Brain microvascular endothelial cell (primary cell): ENCODE results near the gene GLRX.

Experiments
- DNase-seq: peaks from one replicate; pipeline ENCODE4 v3.0.0-alpha.2; 2020
- H3K27ac ChIP-seq: fragments of 250-450 bp; sonication (Bioruptor Pico); 2 replicates; pipeline ENCODE4 v1.5.1; 2020; ENCODE audit warnings: mild to moderate bottlenecking, moderate library complexity
- H3K27me3 ChIP-seq: fragments of 250-450 bp; sonication (Bioruptor Pico); replicated peaks from 2 replicates; pipeline ENCODE4 v1.5.1; 2020; ENCODE audit warnings: mild to moderate bottlenecking
- H3K36me3 ChIP-seq: fragments of 250-450 bp; sonication (Bioruptor Pico); replicated peaks from 2 replicates; pipeline ENCODE4 v1.5.1; 2020; ENCODE audit warnings: mild to moderate bottlenecking
- H3K4me3 ChIP-seq: 2 replicates; pipeline ENCODE4 v1.5.1; 2011; ENCODE audit warnings: low read depth, mild to moderate bottlenecking, control low read depth, low read length, moderate library complexity
- CTCF ChIP-seq: IDR thresholded peaks from 2 replicates; pipeline ENCODE4 v1.5.1; 2011; ENCODE audit warnings: low read depth, mild to moderate bottlenecking, moderate library complexity, low read length, control low read depth, inconsistent platforms; ENCODE audit errors: missing control alignments
- in situ Hi-C: cut with HindIII; loops from 2 replicates; pipeline ENCODE4 v1.10.0; 2017; ENCODE audit warnings: low sequenced_read_pairs, low pct_ligation_motif_present

Gene GLRX

GRCh38 chr5:95861221-95861863 is 38.8 kb upstream of the GLRX start:
- in situ Hi-C loops, result no loop called here
- no peak overlapping the region for H3K4me3 ChIP-seq
- no peak for TF ChIP-seq CTCF

DNA sequence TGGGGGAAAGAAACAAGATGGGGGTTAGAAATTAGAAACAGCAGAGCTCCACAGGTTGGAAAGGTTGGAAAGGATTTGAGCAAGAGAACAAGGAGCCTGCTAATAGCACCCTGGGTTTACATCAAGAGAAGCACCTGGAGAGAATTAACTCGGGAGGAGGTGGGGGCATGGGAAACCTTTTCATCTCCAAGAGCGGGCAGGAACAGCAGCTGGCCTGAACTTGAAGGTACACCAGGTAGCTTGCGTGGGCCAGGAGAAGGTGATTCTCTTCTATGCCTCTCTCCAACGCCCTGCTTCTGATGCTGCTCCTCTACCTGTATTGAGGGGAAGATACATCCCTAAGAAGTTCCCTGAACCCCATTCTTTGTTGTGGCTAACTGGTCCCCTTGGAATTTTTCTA is 37.1 kb upstream of the GLRX start:
- Histone ChIP-seq H3K27me3 (no peaks in the 10 kb centered on the region), H3K36me3 (no peaks in the 10 kb centered on the region), H3K27ac (peak overlapping the region; percentile 99), H3K4me3 (peak overlapping the region; percentile 23)
- DNase-seq, result no peak
- no peak for TF ChIP-seq CTCF
- in situ Hi-C loops, result no loop called here

More at GRCh38 chr5:95861221-95861863, 38.8 kb upstream of the GLRX start:
- peak overlapping the region; percentile 99 for H3K27ac ChIP-seq
- H3K27me3 ChIP-seq, result no peaks in the 10 kb centered on the region
- peak; percentile 99 for DNase-seq
- H3K36me3 ChIP-seq, result no peaks in the 10 kb centered on the region

DNA sequence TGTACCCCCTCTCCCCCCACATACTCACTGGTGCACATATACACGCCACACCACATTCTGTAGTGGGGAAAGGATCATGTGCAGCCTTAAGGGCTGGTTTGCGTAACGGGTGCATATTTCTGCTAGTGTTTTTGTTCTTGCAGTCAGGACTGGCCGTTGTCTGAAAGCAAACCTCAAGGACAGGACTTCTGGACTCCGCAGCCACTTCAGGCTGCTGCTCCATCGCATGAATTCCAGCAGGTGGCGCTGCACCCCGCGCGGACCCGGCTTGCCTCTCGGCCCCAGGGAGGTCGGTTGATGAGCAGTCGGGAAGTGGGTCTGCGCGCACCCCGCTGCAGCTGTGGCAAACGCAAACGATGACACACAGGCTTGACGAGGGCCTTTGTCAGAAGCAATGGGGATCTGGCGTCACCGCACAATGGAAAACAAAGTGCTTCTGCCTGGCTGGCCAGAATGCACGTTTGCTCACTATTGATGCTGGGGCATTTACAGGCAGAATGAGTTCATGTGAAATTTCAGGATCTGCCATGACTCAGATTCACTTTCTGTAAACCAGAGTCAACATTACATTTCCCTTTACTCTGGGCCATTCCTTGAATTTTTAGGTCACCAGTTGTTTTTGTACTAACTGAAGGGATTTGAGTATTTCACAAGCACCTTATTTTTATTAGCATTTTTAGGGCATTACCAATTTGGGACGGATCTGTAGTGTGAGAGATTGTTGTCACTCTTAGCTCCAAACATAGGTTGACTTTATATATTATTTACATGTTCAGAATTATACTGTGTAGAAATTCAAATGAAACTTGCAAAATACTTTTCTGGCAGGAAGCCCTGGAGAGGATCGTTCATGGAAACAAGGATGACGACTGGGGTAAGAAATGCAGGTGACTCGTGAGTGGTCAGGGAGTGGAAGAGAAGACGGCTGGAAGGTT is 36.4 kb upstream of the GLRX start:
- Histone ChIP-seq H3K27me3 (no peaks in the 10 kb centered on the region), H3K4me3 (peak overlapping the region; percentile 35), H3K27ac (peak overlapping the region; percentile 99), H3K36me3 (no peaks in the 10 kb centered on the region)
- in situ Hi-C loops, result no loop called here
- TF ChIP-seq CTCF, result peak; percentile 92
- peak; percentile 99 for DNase-seq

- DNase-seq, result peak; percentile 66
- H3K27ac ChIP-seq, result peak overlapping the region; percentile 99
- in situ Hi-C loops, result no loop called here
- H3K4me3 ChIP-seq, result no peak overlapping the region
- H3K36me3 ChIP-seq, result no peaks in the 10 kb centered on the region
- H3K27me3 ChIP-seq, result no peaks in the 10 kb centered on the region
- no peak for TF ChIP-seq CTCF
Measured at GRCh38 chr5:95858023-95858461, 35.5 kb upstream of the GLRX start.

DNA sequence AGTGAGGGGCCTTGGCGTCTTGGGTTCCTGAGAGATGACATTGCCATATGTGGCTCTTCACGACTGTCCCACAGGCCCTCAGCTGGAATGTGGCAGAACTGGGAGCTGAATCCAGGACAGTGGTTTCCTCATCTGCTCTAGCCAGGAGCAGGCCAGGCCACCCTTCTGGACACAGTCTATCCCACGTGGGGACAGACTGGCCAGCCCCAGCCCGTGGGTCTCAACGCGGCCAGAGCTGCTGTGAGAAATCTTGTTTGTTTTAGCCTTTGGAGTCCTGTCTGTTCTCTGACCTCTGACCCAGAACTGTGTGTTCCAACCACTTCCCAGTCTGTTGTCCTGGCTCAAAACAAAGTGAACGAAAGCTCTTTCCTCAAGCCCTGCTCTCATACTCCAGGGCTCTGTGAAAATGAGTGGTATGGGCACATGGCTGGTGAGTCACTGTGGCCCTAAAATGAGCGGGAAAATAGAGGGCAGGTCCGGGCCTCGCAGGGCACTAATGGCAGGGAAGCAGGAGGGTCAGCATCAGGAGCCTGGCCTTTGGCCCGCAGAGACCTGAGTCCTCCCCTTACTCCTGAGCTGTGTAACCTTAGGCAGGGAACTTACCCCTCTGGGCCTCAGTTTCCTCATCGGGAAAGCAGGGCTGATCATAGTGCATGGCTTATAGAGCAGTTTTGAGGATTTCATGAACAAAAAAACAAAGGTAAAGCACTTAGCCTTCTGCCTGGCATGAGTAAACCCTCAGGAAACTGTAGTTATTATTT is 34.8 kb upstream of the GLRX start:
- H3K36me3 ChIP-seq, result no peaks in the 10 kb centered on the region
- H3K27me3 ChIP-seq, result no peaks in the 10 kb centered on the region
- H3K4me3 ChIP-seq, result no peak overlapping the region
- no peak for TF ChIP-seq CTCF
- DNase-seq, result peak; percentile 83
- H3K27ac ChIP-seq, result peak overlapping the region; percentile 99
- in situ Hi-C loops, result no loop called here
